HG03558 (cell line): ENCODE data around the gene POU3F3.

Source experiments
- ATAC-seq: cut with Tn5 transposase; IDR thresholded peaks from one replicate; pipeline ENCODE4 v1.9.1; 2021; ENCODE audit warnings: moderate number of reproducible peaks; ENCODE audit not compliant: unreplicated experiment; ENCODE audit errors: extremely low read depth

The POU3F3 gene

DNA sequence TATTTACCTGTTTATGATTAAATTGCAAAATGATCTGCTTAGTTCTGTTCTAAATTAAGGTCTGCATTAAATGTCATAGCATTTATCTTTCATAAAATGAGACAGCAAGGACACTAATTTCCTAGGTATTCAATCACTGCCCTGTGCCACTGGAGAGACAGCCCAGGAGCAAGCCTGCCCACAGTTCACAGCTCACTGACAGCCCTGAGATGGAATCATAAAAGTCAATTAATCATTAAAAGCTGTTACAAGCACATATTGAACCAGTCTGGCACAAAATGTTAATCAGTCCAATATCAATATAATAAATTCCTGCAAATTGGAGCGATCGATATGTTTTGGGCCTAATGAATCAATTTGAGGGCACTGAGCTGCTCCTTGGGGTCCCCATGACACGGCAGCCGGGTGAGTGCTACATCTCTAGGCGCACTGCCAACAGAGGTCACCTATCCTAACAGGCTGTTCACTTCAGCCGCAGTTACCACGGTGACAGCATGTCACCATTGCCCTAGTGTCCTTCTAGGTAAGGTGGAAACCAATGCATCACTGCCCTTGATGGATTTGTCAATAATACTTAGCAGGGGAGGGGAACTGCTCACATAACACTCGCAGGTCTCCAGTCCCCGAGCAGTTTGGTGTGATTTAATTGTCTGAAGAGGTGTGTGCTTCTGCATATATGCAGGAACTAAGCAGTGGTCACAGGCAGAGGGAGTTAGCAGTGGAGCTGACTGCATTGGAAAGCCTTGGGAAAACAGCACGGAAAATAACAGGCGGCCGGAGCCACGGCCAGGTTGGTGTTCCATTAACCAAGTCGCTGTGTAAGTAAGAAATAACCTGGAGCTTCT lies 47.3 kb downstream of the POU3F3 start:
- ATAC-seq = no peak

DNA sequence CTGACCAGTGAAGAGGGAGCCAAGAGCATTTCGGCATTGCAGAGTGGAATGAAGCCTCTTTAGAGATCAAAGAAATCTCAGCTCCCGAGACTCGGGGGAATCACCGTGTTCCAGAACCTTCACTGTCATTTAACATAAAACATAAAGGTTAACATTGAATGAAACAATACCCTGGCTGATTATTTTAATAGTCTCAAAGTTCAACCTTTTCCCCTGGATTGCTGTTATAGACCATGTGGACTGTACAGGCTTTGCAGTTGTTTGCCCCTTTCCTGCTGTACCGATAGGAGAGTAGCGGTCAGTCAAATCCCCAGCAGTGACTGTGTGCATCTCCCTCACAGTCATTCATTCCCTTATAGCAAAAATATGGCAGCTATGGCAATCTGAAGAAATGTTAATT lies 48.4 kb downstream of the POU3F3 start:
- no peak for ATAC-seq
